Effector memory CD4-positive, alpha-beta T cell (primary cell): ENCODE data around the gene SP2.
"Not testable (repeated sequence)": the region's sequence is repeated elsewhere in the genome, so short reads cannot be mapped to it uniquely, and the experiment has no call there.

ENCODE experiments used
- DNase-seq, 3 donors: peaks; one replicate each; pipeline ENCODE4 v3.0.0-alpha.2; 2020
- H3K27ac ChIP-seq: 2 replicates; pipeline ENCODE4 v1.7.0; 2013; ENCODE audit warnings: mild to moderate bottlenecking, low read length, moderate library complexity; ENCODE audit not compliant: insufficient read depth, poor library complexity, severe bottlenecking
- H3K27me3 ChIP-seq: replicated peaks from 2 replicates; pipeline ENCODE4 v1.7.0; 2013; ENCODE audit warnings: mild to moderate bottlenecking, low read length; ENCODE audit not compliant: insufficient read depth, control insufficient read depth, poor library complexity, severe bottlenecking
- H3K36me3 ChIP-seq: 2 replicates; pipeline ENCODE4 v1.7.0; 2013; ENCODE audit warnings: mild to moderate bottlenecking, low read length, moderate library complexity; ENCODE audit not compliant: control insufficient read depth, insufficient read depth
- H3K4me1 ChIP-seq: 2 replicates; pipeline ENCODE4 v1.7.0; 2013; ENCODE audit warnings: low read length, mild to moderate bottlenecking; ENCODE audit not compliant: control insufficient read depth, insufficient read depth, poor library complexity, severe bottlenecking
- H3K4me3 ChIP-seq: 2 replicates; pipeline ENCODE4 v1.7.0; 2013; ENCODE audit warnings: low read length, low read depth, mild to moderate bottlenecking; ENCODE audit not compliant: insufficient read depth, poor library complexity, severe bottlenecking
- H3K9me3 ChIP-seq: 2 replicates; pipeline ENCODE4 v1.7.0; 2013; ENCODE audit warnings: mild to moderate bottlenecking, low read length, moderate library complexity; ENCODE audit not compliant: control insufficient read depth

The SP2 gene

GRCh38 chr17:47935468-47935867 lies 39.4 kb downstream of the SP2 start:
- H3K4me3 ChIP-seq, H3K4me1 ChIP-seq, H3K9me3 ChIP-seq, H3K27me3 ChIP-seq, DNase-seq, H3K36me3 ChIP-seq, H3K27ac ChIP-seq: not testable (repeated sequence)

- no peak overlapping the region for H3K4me3 ChIP-seq
- DNase-seq: no peak
- H3K27ac ChIP-seq: no peak overlapping the region
- H3K4me1 ChIP-seq: no peaks in the 10 kb centered on the region
- H3K36me3 ChIP-seq: no peaks in the 10 kb centered on the region
- no peaks in the 10 kb centered on the region for H3K9me3 ChIP-seq
- H3K27me3 ChIP-seq: no peaks in the 10 kb centered on the region
These were observed 39.9 kb downstream of the SP2 start for GRCh38 chr17:47935961-47936360.

DNA sequence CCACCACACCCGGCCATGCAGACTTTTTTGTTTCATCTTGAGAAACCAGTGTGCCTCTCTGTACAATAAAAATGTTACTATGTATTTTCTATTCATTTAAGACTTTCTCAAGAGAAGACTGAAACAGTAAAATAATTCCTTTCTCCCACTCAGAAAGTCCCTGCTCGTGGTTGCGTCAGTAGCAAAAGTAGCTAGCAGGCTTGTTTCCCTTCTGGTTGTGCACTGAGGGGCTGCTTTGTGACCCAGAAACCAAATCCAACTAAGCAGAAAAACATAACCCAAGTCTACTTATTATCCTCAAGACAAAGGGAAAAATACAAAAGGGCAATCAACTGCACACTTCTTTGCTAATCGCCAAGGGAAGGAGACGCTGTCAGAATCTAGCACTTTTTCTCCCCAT lies 41.9 kb downstream of the SP2 start:
- Histone ChIP-seq H3K9me3 (no peaks in the 10 kb centered on the region), H3K4me3 (no peak overlapping the region), H3K27ac (no peak overlapping the region), H3K27me3 (no peaks in the 10 kb centered on the region), H3K4me1 (peaks cover 9% of the 10 kb centered on the region), H3K36me3 (no peaks in the 10 kb centered on the region)
- no peak for DNase-seq

DNA sequence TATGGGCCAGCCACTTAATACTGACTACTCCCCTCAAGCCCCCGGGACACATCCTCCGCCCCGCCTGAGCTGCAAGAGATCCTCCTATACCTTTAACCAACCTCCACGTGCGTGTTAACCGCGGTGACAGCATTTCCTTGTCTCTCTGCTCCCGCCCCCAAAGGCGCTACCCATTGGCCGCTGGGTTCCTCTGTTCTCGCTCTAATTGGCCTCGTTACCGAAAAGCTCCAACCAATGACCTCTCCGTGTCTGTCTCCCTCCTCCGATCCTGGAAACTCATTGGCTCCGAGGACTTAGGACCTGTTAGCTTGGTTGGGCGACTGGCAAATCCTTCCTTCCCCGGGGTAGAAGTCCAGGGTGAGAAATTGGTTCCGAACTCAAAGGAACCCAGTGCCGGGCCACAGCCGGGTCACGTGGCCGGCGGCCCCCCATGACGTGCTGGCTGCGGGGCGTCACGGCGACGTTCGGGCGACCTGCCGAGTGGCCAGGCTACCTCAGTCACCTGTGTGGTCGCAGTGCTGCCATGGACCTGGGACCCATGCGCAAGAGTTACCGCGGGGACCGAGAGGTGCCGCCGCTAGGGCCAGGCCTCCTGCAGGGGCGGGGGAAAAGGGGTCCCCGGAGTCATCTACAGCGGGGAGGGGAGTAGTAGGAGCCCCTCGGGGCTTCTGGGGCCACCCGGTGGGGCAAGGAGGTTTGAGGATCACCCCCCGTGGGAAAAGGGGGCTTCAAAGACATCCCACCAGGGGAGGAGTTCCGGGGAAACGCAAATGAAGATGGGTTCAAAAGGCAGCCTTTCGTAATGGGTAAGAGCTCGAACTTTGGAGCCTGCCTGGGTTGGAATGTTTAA lies 45.4 kb downstream of the SP2 start, which contains the start of gene PNPO:
PNPO (plus strand) TSS at position 326 of the 850 bp plus-strand sequence; CDS start at position 431, 105 bp downstream.
- Histone ChIP-seq H3K27ac (peak within 1 kb of the TSS; percentile 73), H3K4me1 (peaks cover 13% of the 10 kb centered on the region)
- peak; percentile 87 to 93 (median 93) for DNase-seq

DNA sequence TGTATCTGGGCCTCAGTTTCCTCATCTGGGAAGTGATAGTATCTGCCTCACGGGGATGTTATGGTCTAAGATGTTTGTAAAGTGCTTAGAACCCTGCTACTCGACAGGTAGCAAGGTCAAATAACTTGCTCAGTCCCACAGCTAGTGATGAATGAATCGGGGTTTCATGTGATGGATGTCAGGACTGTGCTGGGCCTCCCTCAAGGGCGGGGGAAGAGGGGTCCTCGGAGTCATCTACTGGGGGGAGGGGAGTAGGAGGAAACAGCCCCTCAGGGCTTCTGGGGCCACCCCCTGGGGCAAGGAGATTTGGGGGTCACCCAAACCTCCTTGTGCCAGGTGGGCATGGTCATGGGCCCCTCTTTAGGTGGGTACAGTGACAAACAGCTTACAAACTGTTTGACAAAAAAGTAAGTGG lies 46.1 kb downstream of the SP2 start:
- DNase-seq: no peak

More for the DNA sequence above, 45.4 kb downstream of the SP2 start, which contains the start of gene PNPO:
- Histone ChIP-seq H3K9me3 (no peaks in the 10 kb centered on the region), H3K4me3 (peak within 1 kb of the TSS; percentile 86), H3K27me3 (no peaks in the 10 kb centered on the region), H3K36me3 (peaks cover 9% of the 10 kb centered on the region)

GRCh38 chr17:47942568-47942967 lies 46.5 kb downstream of the SP2 start:
- H3K9me3 ChIP-seq: no peaks in the 10 kb centered on the region
- no peak overlapping the region for H3K4me3 ChIP-seq
- H3K27me3 ChIP-seq: no peaks in the 10 kb centered on the region
- no peak overlapping the region for H3K27ac ChIP-seq
- no peak for DNase-seq
- H3K36me3 ChIP-seq: peaks cover 10% of the 10 kb centered on the region
- peaks cover 13% of the 10 kb centered on the region for H3K4me1 ChIP-seq

More for the DNA sequence above, 46.1 kb downstream of the SP2 start:
- peak overlapping the region; percentile 86 for H3K4me3 ChIP-seq
- peak overlapping the region; percentile 73 for H3K27ac ChIP-seq
- H3K27me3 ChIP-seq: no peaks in the 10 kb centered on the region
- H3K9me3 ChIP-seq: no peaks in the 10 kb centered on the region
- H3K4me1 ChIP-seq: peaks cover 13% of the 10 kb centered on the region
- H3K36me3 ChIP-seq: peaks cover 10% of the 10 kb centered on the region

DNA sequence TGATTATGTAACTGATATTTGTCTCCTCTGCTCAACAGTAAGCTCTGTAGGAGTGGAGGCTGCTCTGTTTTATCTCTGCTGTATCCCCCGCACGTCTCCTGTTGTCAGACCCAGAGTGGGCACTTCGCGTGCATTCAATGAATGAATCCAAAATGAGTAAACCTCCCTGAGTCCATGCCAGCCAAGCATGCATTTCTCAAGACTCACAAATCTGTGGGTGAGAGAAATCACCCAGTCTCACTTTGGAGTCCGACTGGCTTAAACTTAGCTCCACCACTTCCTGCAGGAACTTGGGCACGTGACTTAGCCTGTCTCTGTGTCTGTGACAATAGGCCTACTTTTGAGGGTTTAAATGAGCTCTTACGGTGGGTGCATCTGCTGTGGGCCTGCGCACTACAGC lies 49.0 kb downstream of the SP2 start:
- DNase-seq: no peak
- Histone ChIP-seq H3K27me3 (no peaks in the 10 kb centered on the region), H3K27ac (peak overlapping the region; percentile 1), H3K36me3 (peaks cover 10% of the 10 kb centered on the region), H3K4me3 (no peak overlapping the region), H3K4me1 (peaks cover 18% of the 10 kb centered on the region), H3K9me3 (no peaks in the 10 kb centered on the region)

GRCh38 chr17:47945529-47946508 lies 49.8 kb downstream of the SP2 start:
- peaks cover 10% of the 10 kb centered on the region for H3K36me3 ChIP-seq
- DNase-seq: no peak
- H3K4me1 ChIP-seq: peaks cover 18% of the 10 kb centered on the region
- no peaks in the 10 kb centered on the region for H3K9me3 ChIP-seq
- H3K27ac ChIP-seq: no peak overlapping the region
- H3K4me3 ChIP-seq: no peak overlapping the region
- no peaks in the 10 kb centered on the region for H3K27me3 ChIP-seq

- Histone ChIP-seq H3K36me3 (peaks cover 10% of the 10 kb centered on the region), H3K4me1 (peaks cover 18% of the 10 kb centered on the region), H3K4me3 (no peak overlapping the region), H3K27me3 (no peaks in the 10 kb centered on the region), H3K27ac (no peak overlapping the region), H3K9me3 (no peaks in the 10 kb centered on the region)
- no peak for DNase-seq
These were observed 50.5 kb downstream of the SP2 start for GRCh38 chr17:47946516-47946915.
